ENCODE measurements around the gene TERB1. TPM values are rescaled to one million over a fixed set of nuclear protein-coding genes. Genes with fewer than 3 reads are reported as not detected.
A peak's percentile ranks its signal among the peaks of the same experiment; 100 is the strongest.

TERB1 gene
- total and polyA plus RNA-seq, 2 of the 13 experiments (the other 11 are each of a cell fraction or from before 2014, with no cell fraction given) = not detected

DNA sequence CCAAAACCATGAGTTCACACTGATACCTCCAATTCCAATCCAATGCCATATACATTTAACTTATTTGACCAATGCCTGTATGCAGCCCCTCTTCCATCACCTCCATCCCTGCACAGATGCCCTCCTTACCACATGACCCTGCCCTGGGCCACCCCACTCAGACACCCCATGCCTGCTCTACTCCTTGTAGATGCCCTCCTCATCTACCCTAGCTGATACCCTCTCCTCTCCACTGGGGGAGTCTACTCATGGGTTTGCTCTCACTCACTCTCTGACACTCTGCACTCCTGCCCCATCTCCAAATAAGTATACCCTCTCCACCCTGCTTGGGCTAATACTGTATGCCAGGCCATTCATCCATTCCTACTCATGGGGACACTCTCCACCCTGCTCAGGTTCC lies 88.9 kb downstream of the TERB1 start:
- H3K36me3 ChIP-seq (replicated peaks in 1 of 2; ENCODE audit: control insufficient read depth in 1 of 2, insufficient read depth in 2 of 2, low read length in 2 of 2) = no peaks in the 10 kb centered on the region
- H3K27ac ChIP-seq (ENCODE audit: extremely low read length, insufficient read depth, low read length) = no peak overlapping the region
- ChIA-PET CTCF (ENCODE audit: low intra/inter-chr PET ratio, low total read pairs) (no interaction called here), POLR2A (interaction anchor here (0.6 kb wide), 1 partner anchor 161 kb away, joined by 3 read pairs; no protein-coding TSS in a partner anchor)
- no peak overlapping the region for H3K9ac ChIP-seq (ENCODE audit: insufficient read depth, low read depth, low read length)
- in situ Hi-C loops (cut with HindIII; ENCODE audit: extremely low pct_ligation_motif_present, low pct_unique_long_range_greater_than_20kb) (no loop called here), intact Hi-C loops (cut with micrococcal nuclease; ENCODE audit: unreplicated experiment) (no loop called here)
- no TSS peak for BruUV-seq (replicated peaks)
- peaks cover 0 to 2% of the 10 kb centered on the region in 2 experiments; a peak in 1 of 5 replicates for H3K27me3 ChIP-seq (ENCODE audit: control insufficient read depth in 1 of 2, insufficient read depth in 2 of 2, low read length in 2 of 2)
- no peak overlapping the region for H3K4me3 ChIP-seq (replicated peaks in 1 of 3; ENCODE audit: insufficient read depth in 1 of 3, low read depth in 2 of 3, low read length in 3 of 3)
- H3K4me1 ChIP-seq (ENCODE audit: insufficient read depth, low read length) = peaks cover 16% of the 10 kb centered on the region
- no peak overlapping the region for H3K4me2 ChIP-seq (ENCODE audit: low read depth, low read length)
- FAIRE-seq (no peak), ATAC-seq (peak; percentile 36), DNase-seq (ENCODE audit: low spot score) (no peak)
- no peaks in the 10 kb centered on the region for H3K79me2 ChIP-seq (ENCODE audit: insufficient read depth, low read length)
- H4K20me1 ChIP-seq (ENCODE audit: insufficient read depth, low read length) = no peaks in the 10 kb centered on the region
- TF ChIP-seq ZNF775 (CRISPR knock-in tag; IDR thresholded peaks at IDR 0.05; ENCODE audit: borderline replicate concordance) (no peak), ZNF431 (CRISPR knock-in tag; IDR thresholded peaks at IDR 0.05; ENCODE audit: borderline replicate concordance, low read depth) (no peak), ZNF773 (CRISPR knock-in tag; IDR thresholded peaks at IDR 0.05; ENCODE audit: borderline replicate concordance) (no peak), FOXO1 (CRISPR knock-in tag; IDR thresholded peaks at IDR 0.05) (no peak), NRL (CRISPR knock-in tag; IDR thresholded peaks at IDR 0.05; ENCODE audit: borderline replicate concordance) (no peak), MED1 (CRISPR knock-in tag; IDR thresholded peaks at IDR 0.05) (no peak), REL (CRISPR knock-in tag; conservative IDR thresholded peaks at IDR 0.05) (no peak), FOXM1 (CRISPR knock-in tag; IDR thresholded peaks at IDR 0.05) (no peak), POLR2AphosphoS5 (IDR thresholded peaks at IDR 0.05; ENCODE audit: low read depth, low read length) (no peak), ATM (IDR thresholded peaks at IDR 0.05; ENCODE audit: borderline replicate concordance) (no peak), EP300 (IDR thresholded peaks at IDR 0.05; ENCODE audit: low read depth in 2 of 2, low read length in 2 of 2) (no peak), EP300 (CRISPR knock-in tag; IDR thresholded peaks at IDR 0.05; ENCODE audit: borderline replicate concordance) (no peak), ZNF101 (CRISPR knock-in tag; IDR thresholded peaks at IDR 0.05; ENCODE audit: borderline replicate concordance, low read depth) (no peak), GATAD2A (CRISPR knock-in tag; IDR thresholded peaks at IDR 0.05) (no peak), MTA3 (CRISPR knock-in tag; IDR thresholded peaks at IDR 0.05) (no peak), FOSL2 (CRISPR knock-in tag; IDR thresholded peaks at IDR 0.05) (no peak)
- TF ChIP-seq, protein P1, sequence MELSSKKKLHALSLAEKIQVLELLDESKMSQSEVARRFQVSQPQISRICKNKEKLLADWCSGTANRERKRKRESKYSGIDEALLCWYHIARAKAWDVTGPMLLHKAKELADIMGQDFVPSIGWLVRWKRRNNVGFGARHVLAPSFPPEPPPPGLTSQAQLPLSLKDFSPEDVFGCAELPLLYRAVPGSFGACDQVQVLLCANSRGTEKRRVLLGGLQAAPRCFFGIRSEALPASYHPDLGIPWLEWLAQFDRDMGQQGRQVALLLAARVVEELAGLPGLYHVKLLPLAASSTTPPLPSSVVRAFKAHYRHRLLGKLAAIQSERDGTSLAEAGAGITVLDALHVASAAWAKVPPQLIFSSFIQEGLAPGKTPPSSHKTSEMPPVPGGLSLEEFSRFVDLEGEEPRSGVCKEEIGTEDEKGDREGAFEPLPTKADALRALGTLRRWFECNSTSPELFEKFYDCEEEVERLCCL (CRISPR knock-in tag; IDR thresholded peaks at IDR 0.05; ENCODE audit: borderline replicate concordance) = no peak
- no peak overlapping the region for H2AFZ ChIP-seq (ENCODE audit: low read length)
- no peaks in the 10 kb centered on the region for H3K9me3 ChIP-seq (ENCODE audit: low read length)
